Panc1 (cell line): ENCODE measurements around the gene TSPAN15. TPM values are rescaled to one million over a fixed set of nuclear protein-coding genes. Genes with fewer than 3 reads are reported as not detected.

Experiments
- ATAC-seq: fragments of 200-7000 bp; cut with Tn5 transposase; 2 replicates; pipeline ENCODE4 v1.9.1; 2020; ENCODE audit warnings: mild to moderate bottlenecking, moderate library complexity
- BruUV-seq: library from RNA; stranded (reverse); fragments of 400-500 nt; replicated peaks from 2 replicates; lab custom pipeline; 2021; lab: Mats Ljungman, UMichigan
- CTCF ChIA-PET: fragments of 300-600 bp; sonication (Branson Sonifier 250); formaldehyde crosslinking; loops from one replicate; lab custom pipeline; 2022; ENCODE audit warnings: antibody characterized with exemption; lab: Charles Lee
- POLR2A ChIA-PET: fragments of 300-600 bp; sonication (Branson Sonifier 250); formaldehyde crosslinking; loops from one replicate; lab custom pipeline; 2022; ENCODE audit warnings: antibody characterized with exemption; lab: Charles Lee
- DNase-seq: peaks from one replicate; pipeline ENCODE4 v3.0.0-alpha.2; 2010; ENCODE audit warnings: low read depth, low spot score
- H3K27ac ChIP-seq: 2 replicates; pipeline ENCODE4 v1.5.1; 2011; ENCODE audit warnings: mild to moderate bottlenecking, low read length, inconsistent platforms
- H3K27me3 ChIP-seq: fragments of 200-500 bp; sonication (Bioruptor generic); 2 replicates; pipeline ENCODE4 v1.6.0; 2014; ENCODE audit warnings: low read length, inconsistent platforms; ENCODE audit not compliant: control insufficient read depth, insufficient read depth
- H3K36me3 ChIP-seq: fragments of 200-500 bp; sonication (Bioruptor generic); 2 replicates; pipeline ENCODE4 v1.5.1; 2014; ENCODE audit warnings: inconsistent platforms, mild to moderate bottlenecking, low read length, moderate library complexity; ENCODE audit not compliant: control insufficient read depth, insufficient read depth
- H3K4me1 ChIP-seq: 2 replicates; pipeline ENCODE4 v1.5.1; 2011; ENCODE audit warnings: inconsistent platforms, mild to moderate bottlenecking, low read length, moderate library complexity; ENCODE audit not compliant: control insufficient read depth, insufficient read depth
- H3K4me3 ChIP-seq, 2 experiments: 2 replicates each; pipeline ENCODE4 v1.5.1; 2011 to 2012; ENCODE audit warnings: low read depth in 2 of 2, low read length in 2 of 2, mild to moderate bottlenecking in 2 of 2, inconsistent platforms in 1 of 2, moderate library complexity in 1 of 2
- H3K9me3 ChIP-seq: fragments of 200-500 bp; sonication (Bioruptor generic); 2 replicates; pipeline ENCODE4 v1.5.1; 2014; ENCODE audit warnings: low read depth, mild to moderate bottlenecking, inconsistent platforms, low read length, moderate library complexity; ENCODE audit not compliant: control insufficient read depth, insufficient read depth
- POLR2AphosphoS5 ChIP-seq: IDR thresholded peaks from 2 replicates; pipeline ENCODE4 v1.6.1; 2012; ENCODE audit warnings: mild to moderate bottlenecking, low read depth, low read length, moderate library complexity
- SIN3A ChIP-seq: IDR thresholded peaks from 2 replicates; pipeline ENCODE4 v1.6.1; 2012; ENCODE audit warnings: low read depth, mild to moderate bottlenecking, low read length, moderate library complexity, borderline replicate concordance; ENCODE audit not compliant: insufficient read depth
- TCF7L2 ChIP-seq: IDR thresholded peaks from 2 replicates; pipeline ENCODE4 v1.6.1; 2011; ENCODE audit warnings: mild to moderate bottlenecking, low read depth, low read length, inconsistent platforms
- in situ Hi-C: cut with HindIII; loops from 2 replicates; pipeline ENCODE4 v1.10.0; 2016; ENCODE audit warnings: low sequenced_read_pairs, low pct_unique_long_range_greater_than_20kb
- intact Hi-C: fragments of 100-400 bp; cut with micrococcal nuclease; formaldehyde crosslinking; loops from one replicate; pipeline ENCODE4 v1.10.0; 2022; ENCODE audit not compliant: unreplicated experiment
- total RNA-seq: library from RNA; stranded (reverse); gene quantifications from one replicate; pipeline ENCODE4 v1.2.1, GENCODE V29; 2021; ENCODE audit not compliant: unreplicated experiment
- TF ChIP-seq, protein P1 (sequence below): fragments of 450-650 bp; IDR thresholded peaks from 2 replicates; pipeline ENCODE4 v1.5.1; 2017; ENCODE audit warnings: mild to moderate bottlenecking
- TF ChIP-seq, protein P2 (sequence below), 2 experiments: IDR thresholded peaks; 2 replicates each; pipeline ENCODE4 v1.6.1; 2011 to 2012; ENCODE audit warnings: low read depth in 2 of 2, control low read depth in 1 of 2, low read length in 1 of 2, mild to moderate bottlenecking in 1 of 2, moderate library complexity in 1 of 2; ENCODE audit not compliant: insufficient read depth in 1 of 2

TSPAN15 gene
- total RNA-seq, 1 experiment from 2014 or later = 199 TPM

DNA sequence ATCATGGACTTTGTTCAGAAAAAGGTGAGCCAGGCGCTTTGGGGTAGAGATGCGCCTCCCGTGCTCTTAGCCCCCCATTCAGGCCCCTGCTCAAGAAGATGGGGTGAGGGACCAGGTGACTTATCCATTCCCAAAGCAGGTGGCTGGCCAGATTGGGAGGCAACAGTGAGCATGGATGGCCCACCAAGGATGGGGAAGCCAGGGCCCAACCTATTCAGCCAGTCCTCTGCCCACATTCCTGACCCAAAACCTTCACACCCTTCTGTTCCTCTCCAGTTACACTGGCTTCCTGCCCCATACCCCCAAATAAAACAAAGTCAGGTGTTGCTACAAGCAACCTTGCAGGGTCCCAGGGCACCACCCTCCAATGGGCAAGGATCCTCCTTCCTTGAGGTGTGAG lies 44.4 kb downstream of the TSPAN15 start:
- no TSS peak for BruUV-seq
- ChIA-PET POLR2A (no interaction called here), CTCF (interaction anchor here (0.6 kb wide), 1 partner anchor 66 kb away, joined by 3 read pairs; no protein-coding TSS in a partner anchor)
- Histone ChIP-seq H3K9me3 (no peaks in the 10 kb centered on the region), H3K27me3 (no peaks in the 10 kb centered on the region), H3K27ac (no peak overlapping the region; the same call in 1 of the 2 replicates), H3K36me3 (no peaks in the 10 kb centered on the region), H3K4me1 (peaks cover 6% of the 10 kb centered on the region), H3K4me3 (no peak overlapping the region)
- TF ChIP-seq, protein P1, sequence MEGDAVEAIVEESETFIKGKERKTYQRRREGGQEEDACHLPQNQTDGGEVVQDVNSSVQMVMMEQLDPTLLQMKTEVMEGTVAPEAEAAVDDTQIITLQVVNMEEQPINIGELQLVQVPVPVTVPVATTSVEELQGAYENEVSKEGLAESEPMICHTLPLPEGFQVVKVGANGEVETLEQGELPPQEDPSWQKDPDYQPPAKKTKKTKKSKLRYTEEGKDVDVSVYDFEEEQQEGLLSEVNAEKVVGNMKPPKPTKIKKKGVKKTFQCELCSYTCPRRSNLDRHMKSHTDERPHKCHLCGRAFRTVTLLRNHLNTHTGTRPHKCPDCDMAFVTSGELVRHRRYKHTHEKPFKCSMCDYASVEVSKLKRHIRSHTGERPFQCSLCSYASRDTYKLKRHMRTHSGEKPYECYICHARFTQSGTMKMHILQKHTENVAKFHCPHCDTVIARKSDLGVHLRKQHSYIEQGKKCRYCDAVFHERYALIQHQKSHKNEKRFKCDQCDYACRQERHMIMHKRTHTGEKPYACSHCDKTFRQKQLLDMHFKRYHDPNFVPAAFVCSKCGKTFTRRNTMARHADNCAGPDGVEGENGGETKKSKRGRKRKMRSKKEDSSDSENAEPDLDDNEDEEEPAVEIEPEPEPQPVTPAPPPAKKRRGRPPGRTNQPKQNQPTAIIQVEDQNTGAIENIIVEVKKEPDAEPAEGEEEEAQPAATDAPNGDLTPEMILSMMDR = no peak
- no peak for TF ChIP-seq TCF7L2
- no peak for TF ChIP-seq POLR2AphosphoS5
- TF ChIP-seq SIN3A = no peak
- TF ChIP-seq, protein P2, sequence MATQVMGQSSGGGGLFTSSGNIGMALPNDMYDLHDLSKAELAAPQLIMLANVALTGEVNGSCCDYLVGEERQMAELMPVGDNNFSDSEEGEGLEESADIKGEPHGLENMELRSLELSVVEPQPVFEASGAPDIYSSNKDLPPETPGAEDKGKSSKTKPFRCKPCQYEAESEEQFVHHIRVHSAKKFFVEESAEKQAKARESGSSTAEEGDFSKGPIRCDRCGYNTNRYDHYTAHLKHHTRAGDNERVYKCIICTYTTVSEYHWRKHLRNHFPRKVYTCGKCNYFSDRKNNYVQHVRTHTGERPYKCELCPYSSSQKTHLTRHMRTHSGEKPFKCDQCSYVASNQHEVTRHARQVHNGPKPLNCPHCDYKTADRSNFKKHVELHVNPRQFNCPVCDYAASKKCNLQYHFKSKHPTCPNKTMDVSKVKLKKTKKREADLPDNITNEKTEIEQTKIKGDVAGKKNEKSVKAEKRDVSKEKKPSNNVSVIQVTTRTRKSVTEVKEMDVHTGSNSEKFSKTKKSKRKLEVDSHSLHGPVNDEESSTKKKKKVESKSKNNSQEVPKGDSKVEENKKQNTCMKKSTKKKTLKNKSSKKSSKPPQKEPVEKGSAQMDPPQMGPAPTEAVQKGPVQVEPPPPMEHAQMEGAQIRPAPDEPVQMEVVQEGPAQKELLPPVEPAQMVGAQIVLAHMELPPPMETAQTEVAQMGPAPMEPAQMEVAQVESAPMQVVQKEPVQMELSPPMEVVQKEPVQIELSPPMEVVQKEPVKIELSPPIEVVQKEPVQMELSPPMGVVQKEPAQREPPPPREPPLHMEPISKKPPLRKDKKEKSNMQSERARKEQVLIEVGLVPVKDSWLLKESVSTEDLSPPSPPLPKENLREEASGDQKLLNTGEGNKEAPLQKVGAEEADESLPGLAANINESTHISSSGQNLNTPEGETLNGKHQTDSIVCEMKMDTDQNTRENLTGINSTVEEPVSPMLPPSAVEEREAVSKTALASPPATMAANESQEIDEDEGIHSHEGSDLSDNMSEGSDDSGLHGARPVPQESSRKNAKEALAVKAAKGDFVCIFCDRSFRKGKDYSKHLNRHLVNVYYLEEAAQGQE (IDR thresholded peaks at IDR 0.05; ENCODE audit: insufficient read depth in 1 of 2, low read depth in 2 of 2, low read length in 1 of 2) = no peak
- ATAC-seq (no peak), DNase-seq (no peak)
- intact Hi-C loops (loop anchor here (5.0 kb wide), 1 partner anchor 68 kb away; no protein-coding TSS in a partner anchor), in situ Hi-C loops (loop anchor here (10.0 kb wide), 1 partner anchor 51 kb away; no protein-coding TSS in a partner anchor)

DNA sequence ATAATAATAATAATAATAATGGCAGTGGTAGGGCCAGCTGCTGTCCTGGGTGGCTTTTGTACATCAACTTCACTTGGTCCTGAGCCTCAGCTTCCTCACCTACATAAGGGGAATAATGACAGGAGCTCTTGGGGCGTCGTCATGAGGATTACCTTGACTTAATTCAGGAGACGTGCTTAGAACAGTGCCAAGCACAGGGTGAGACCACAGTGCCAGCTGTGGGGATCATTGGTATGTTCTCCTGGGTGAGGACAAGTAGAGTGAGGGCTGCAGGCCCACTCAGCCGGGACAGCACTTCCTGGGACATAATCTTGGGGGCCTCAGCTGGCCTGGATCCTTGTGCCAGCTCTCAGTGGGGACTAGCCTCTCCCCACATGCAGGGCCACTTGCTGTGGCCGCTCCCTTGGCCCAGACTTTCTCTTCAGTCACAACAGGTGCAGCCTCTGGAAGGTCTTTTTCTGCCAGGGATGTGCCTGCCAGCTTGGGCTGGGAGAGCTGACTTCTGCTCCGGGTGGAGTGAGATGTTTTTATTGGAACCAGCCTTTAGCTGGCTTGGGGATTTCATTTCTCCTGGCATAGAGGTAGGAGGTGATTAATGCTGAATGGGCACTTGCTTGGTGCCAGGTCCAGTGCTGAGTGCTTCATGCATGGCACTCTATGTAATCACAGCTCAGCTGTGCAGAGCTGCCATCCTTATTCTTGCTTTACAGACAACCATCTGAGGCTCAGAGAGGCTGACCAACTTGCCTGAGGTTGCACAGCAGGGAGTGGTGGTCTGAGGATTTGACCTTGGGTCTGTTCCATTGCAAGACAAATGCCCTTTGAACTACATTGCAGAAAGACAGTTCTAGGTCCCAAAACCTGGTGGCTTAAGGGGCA lies 45.3 kb downstream of the TSPAN15 start:
- ChIA-PET CTCF (interaction anchor here (0.6 kb wide), 1 partner anchor 65 kb away, joined by 3 read pairs; no protein-coding TSS in a partner anchor), POLR2A (interaction anchor here (0.6 kb wide), 1 partner anchor 961 kb away, joined by 4 read pairs; no protein-coding TSS in a partner anchor)
- H3K36me3 ChIP-seq = no peaks in the 10 kb centered on the region
- intact Hi-C loops (loop anchor here (5.0 kb wide), 1 partner anchor 69 kb away; no protein-coding TSS in a partner anchor), in situ Hi-C loops (loop anchor here (10.0 kb wide), 1 partner anchor 52 kb away; no protein-coding TSS in a partner anchor)
- no peaks in the 10 kb centered on the region for H3K27me3 ChIP-seq
- TF ChIP-seq, protein P1 = no peak
- TF ChIP-seq POLR2AphosphoS5 (no peak), SIN3A (no peak), TCF7L2 (no peak)
- TF ChIP-seq, protein P2 (IDR thresholded peaks at IDR 0.05; ENCODE audit: insufficient read depth in 1 of 2, low read depth in 2 of 2, low read length in 1 of 2) = no peak
- no peaks in the 10 kb centered on the region for H3K9me3 ChIP-seq
- H3K4me1 ChIP-seq = peaks cover 6% of the 10 kb centered on the region
- no peak overlapping the region for H3K27ac ChIP-seq
- no peak for ATAC-seq
- H3K4me3 ChIP-seq = no peak overlapping the region
- DNase-seq = no peak
- BruUV-seq = no TSS peak
